NCI-H510A treated with DMSO at 0.1 percent for 48 hours (cell line): ENCODE results near the gene NPY4R.
"Not testable (repeated sequence)": the region's sequence is repeated elsewhere in the genome, so short reads cannot be mapped to it uniquely, and the experiment has no call there.

Source experiments
- DNase-seq: peaks from one replicate; lab custom pipeline; 2025; lab: John Stamatoyannopoulos, UW

NPY4R gene, protein sequence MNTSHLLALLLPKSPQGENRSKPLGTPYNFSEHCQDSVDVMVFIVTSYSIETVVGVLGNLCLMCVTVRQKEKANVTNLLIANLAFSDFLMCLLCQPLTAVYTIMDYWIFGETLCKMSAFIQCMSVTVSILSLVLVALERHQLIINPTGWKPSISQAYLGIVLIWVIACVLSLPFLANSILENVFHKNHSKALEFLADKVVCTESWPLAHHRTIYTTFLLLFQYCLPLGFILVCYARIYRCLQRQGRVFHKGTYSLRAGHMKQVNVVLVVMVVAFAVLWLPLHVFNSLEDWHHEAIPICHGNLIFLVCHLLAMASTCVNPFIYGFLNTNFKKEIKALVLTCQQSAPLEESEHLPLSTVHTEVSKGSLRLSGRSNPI

DNA sequence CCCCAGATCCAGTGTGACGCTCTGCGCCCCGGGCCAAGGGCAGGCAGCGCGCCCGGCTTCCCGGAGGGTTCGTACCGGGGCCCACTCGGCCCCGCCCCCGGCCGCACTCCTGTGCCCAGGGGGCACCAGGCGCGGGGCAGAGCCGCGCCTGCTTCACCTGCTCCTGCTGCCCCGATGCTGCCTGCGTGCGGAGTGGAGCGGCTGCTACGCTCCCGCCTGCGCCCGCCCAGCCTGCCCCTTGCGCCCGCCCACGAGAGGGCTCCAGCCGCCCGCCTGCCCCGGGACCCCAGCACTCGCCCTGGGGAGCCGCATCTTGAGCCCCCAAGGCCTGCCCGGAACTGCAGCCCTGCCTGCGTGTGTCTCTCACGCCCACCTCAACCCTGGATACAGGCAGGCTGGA lies at the start of gene NPY4R:
TSS of gene NPY4R (minus strand) at position 194 of the 400 bp plus-strand sequence. CDS start 3,323 bp downstream, outside the sequence.
- not testable (repeated sequence) for DNase-seq

DNA sequence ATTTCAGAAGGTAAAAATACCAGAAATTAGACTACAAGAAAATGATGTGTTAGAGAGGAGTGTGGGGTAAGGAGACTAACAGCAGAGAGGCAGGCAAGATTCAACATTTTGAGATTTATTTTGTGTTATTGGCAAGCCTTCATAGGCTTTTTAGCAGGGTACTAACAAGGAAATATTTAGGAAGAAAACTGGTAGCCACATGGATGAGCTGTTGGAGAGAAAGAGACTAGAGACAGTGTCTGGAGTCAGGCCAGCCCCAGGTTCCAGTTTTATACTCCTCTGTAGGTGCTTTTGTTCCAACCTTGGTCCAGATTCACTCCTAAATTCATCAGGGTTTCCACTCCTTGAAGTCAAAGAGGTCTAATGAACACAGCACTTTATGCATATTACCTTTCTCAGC lies 49.6 kb upstream of the NPY4R start:
- no peak for DNase-seq

DNA sequence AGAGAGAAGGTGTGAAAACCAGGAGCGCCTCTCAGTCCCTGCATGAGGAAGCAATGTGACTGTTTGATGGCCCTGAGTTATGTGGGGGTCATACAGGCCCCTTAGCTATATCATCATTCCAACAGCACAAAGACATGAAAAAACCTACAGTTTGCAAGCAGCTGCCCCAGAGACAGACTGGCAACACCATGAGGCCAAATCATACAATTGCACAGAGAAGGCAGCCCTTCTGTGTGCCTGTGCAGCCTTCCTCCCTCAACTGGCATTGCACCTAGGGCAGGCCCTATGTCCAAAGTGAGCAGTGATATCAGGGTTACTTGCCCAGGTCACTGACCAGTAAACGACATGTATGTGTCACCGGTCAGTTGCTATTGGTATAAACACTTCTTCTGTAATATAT lies 49.1 kb upstream of the NPY4R start:
- no peak for DNase-seq

DNA sequence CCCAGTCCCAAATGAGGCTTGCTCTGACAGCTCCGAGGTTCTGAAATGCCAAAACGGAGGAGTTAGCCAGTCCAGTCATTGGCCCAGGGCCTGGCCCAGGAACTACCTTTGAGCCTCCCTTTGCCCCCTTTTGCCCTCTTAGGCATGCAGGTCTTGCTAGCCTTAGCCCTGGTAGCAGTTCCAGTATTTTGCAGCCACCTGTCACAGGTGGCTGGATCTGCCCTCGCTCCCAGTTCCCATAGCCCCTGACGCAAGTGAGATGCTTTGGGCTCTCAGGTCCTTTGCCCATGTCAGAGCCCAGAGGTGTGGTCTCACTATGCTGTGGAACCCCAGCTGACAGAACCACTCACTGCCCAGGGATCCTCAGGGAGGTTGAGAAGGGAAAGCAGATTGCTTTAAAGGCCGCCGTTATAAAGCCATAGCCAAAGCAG lies 48.7 kb upstream of the NPY4R start:
- DNase-seq, result no peak

DNA sequence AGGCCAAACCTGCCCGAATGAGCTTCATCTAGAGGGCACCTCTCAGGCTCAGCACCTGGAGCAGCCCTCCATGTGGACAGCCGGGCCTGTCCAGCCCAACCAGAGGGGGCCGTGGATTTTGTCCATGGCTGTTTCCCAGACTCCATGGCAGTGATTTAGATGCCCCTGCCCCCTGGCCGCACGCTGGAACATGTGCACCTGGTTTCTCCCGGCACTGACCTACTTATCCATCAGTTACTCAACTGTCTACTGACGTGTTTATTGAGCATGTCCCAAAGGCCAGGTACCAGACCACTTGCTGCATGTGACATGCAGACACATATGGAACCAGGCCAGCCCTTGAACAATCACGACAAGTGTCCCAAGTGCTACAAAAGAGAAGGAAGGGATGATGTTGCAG lies 47.6 kb upstream of the NPY4R start:
- DNase-seq, result not testable (repeated sequence)

DNA sequence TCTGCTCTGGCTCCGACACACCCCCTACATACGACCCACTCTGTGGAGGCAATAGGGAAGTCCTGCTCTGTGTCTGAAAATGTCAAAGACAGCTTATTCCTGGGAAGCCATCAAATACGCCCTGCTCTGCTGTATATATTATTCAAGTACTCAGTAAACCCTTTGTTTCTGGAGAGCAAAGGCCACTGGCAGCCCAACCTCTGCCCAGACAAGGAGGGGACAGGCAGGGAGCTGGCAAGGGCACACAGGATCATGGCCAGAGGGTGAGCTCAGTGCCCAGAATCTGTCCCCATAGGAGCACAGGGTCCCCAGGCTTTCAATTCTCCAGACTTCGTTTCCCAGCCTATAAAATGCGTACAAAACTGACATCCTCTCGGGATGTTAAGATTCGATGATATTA lies 47.0 kb upstream of the NPY4R start:
- not testable (repeated sequence) for DNase-seq

DNA sequence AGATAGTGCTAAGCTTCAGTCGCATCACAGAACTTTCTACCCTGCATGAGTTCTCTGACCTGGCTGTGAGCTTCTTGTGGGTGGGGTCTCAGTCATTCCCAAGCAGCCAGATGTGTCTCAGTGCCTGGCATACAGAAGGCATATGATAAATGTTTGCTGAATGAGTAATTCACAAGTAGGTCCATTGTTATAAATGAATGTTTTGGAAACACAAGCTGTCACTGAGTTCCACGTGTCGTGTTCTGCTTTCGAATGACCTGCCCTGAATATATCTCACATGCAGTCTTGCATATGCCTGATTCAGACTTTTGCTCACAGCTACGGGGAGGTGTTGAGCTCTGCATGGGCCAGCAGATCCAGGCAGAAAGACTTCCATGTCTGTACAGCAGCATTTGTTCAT lies 46.2 kb upstream of the NPY4R start:
- DNase-seq, result not testable (repeated sequence)

DNA sequence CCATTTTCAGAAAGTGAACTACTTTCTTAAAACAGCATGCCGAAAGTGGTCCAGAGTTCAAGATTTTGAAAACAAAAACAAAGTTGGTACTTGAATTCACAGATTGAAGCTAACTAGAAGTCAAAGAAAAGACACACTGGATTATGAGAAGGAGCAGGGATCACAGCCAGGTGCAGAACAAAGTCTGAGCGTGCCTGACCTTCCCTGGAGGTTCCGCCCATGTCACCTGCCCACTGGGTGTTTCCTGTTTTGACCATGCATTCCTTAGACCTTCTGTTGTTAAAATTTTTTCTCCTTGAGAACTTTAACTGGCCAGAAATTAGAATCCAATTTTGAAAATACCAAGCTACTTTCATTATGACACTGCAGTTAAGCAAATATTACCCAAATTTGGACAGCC lies 34.2 kb upstream of the NPY4R start:
- DNase-seq, result not testable (repeated sequence)

DNA sequence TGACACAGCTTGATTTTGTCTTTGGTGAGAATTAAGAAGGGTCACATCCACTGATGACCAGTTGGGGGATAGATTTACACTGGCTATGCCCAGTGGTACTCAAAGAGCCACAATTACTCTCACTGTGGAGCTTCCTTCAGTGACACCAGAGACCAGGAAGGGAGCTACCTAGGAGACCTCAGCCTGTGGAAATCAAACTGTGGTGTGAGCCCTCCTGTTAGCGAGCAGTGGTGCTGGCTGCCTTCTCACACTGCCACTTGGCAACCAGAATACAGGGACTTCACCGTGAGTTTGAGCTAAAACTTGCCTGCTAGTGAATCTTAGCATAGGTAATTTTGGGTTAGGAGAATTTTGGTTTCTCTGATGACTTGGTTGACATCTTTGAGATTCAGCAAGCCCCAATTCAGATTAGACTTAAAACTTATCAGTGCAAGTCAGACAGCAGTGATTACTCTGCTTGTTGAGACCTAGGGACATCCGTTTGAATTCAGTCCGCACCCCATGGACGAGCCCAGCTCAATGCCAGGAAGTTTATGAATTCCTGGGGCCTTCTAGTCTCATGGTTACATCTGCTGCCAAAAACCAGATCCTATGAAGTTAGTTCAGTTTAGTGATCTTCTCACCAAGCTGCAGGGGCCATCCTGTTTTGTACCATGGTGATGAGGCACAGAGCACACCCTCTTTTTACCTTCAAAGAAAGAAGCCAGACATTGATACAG lies 33.4 kb upstream of the NPY4R start:
- DNase-seq, result not testable (repeated sequence)

DNA sequence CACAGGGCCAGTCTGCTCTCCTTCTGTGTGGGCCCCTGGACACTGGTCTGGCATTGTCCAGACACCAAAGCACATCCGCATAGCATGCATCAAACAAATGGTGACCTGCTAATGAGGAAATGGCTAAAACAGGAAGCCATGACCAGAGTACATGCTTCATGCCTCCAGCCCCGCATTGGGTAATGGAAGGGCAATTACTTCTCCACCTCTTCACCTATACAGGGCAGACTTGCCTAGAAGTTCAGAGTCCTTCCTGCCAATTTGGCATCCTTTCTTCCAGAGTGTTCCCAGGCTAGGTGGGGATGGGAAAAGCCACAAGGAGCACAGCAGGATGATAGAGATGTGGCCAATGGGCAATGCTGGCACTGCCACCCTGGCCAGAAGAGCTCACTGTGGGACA lies 32.1 kb upstream of the NPY4R start:
- not testable (repeated sequence) for DNase-seq

DNA sequence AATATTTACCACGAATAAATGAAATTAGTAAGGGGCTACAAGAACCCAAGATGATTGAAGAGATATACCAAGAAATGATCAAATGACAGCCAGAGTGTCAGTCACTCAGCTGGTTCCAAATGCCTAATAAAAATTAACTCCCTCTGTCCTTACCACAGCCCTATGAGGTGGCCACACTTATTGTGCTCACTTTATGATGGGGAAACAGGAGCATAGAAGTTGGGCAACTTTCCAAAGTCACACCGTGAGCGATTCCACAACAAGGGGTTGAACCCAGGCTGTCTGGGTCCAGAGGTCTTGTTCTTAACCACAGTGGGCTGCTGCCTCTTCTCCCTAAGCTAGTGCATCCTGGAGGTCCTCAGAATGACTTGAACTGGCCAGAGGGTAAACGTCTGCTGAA lies 31.6 kb upstream of the NPY4R start:
- not testable (repeated sequence) for DNase-seq

DNA sequence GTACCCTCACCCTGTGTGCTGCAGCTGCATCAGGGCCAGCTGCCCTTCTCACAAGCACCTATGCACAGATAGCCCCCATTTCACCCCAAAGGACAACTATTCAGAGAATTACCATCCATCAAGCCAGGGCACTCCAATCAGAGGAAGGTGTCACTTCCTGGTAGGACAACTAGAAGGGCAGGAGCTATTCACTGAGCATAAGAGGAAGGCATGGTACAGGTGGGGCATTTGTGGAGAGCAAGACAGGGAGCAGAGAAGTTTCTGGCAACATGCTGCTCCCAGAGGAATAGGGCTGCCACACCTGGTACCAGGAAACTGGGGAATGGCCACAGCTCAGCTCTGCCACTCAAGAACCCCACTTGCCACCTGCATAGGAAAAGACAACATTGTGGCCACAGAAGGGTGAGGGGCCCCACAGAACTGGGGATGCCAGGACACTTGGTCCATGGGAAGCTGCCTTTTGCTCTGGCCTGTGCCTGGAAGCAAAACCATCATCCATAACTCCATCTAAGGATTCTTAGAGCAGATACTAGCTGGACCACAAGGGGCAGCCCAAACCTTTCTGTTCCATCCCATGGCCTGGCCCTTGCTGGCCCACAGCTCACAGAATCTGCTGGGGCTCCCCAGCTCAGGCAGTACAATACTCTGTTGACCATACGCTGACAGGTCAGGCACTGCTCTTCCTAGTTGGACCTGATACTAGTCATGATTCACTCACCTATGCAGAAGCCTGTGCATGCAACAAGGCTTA lies 25.8 kb upstream of the NPY4R start:
- not testable (repeated sequence) for DNase-seq

DNA sequence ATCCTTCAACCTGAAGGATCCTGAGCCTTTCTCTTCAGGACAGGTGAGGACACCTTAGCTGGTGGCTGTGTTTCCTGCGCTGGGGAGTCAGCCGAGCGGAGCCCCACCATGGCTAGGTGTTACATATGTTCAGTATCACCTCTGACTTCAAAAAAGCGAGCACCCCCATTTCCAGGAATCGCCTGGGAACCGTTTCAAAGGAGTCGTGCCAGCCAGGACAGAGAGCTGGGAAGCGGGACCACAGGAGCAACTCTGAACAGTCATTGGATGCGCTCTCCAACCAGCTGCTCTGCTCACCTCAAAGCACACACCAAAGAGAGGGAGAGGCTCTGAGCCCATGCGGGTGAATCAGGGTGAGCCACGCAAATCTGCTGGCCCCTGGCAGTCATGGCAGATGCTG lies 24.5 kb upstream of the NPY4R start:
- not testable (repeated sequence) for DNase-seq

DNA sequence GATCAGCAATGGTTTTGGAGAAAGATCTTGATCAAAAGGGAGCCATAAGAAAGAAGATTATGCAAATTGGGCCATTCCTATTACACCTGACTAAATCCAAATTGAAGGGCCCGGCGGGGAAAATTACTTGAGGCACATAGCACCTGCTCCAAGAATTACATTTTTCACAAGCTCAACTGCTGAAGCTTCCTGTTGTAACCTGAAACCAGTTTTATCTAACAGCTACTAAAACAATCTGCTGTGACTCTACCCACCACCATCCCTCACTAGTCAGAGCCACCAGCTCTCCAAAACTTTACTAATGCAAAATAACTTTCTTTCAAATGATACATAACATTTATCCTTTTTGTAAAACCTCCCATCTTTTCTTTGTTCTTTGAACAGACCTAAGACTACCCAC lies 20.7 kb upstream of the NPY4R start:
- DNase-seq, result not testable (repeated sequence)

DNA sequence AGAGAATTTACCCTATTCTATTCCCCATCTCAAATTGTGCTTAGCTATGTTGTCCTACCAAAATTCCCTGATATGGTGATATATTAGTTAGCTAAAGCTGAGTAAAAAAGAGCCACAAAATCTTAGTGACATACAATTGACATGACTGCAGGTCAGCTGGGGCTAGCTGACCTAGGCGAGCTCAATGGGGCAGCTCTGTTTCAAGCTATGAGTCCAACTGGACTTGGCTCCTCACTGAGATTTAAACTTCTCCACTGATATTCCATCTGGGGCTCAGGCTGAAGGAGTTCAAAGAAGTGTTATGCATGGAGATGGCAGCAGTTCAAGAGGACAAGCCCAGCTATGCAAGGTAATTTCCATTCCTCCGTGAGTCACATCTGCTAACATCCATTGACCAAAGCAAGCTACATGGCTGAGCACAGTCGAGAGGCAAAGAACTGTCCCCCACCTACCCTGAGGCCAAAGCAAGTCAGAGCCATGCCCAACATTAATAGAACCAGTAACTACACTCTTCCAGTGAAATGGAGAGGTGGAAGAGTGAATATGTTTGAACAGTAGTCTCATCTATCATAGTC lies 9.1 kb upstream of the NPY4R start:
- not testable (repeated sequence) for DNase-seq

DNA sequence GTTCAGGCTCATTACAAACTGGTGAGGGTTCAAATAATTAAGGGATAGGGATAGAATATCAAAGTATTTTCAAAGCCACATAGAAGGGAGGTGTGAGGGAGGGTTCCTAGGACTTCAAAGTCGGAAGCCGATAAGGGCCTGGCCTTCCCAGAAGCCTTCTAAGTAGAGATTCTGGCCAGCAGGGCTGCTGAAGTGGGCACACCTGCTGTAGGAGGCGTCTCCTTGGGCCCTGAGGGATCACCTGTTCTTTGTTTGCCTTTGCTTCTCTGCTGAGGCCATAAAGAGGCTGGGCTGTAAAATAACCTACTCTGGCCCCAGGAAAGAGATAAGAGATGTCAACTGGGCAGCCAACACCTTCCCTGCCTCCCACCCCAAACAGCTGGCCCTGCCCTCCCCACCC lies 8.0 kb upstream of the NPY4R start:
- DNase-seq, result not testable (repeated sequence)

DNA sequence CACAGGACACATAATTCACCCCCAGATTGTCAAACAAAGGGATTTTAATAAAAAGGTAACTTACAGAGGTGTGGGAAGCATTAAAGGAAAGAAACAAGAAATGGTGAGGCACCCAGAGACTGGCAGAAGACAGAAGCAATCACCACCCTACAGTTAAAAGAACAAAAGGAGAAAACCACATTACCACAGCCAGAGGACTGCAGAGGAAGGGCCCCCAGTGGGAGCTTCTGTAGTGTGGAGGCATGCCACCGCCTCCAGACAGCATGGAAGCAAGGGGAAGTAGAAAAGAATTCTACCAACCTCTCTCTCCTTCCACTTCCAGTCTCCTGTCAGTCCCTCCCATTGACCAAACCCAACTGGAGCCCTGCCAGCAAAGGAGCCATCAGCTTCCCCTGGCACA lies 4.4 kb upstream of the NPY4R start:
- not testable (repeated sequence) for DNase-seq

DNA sequence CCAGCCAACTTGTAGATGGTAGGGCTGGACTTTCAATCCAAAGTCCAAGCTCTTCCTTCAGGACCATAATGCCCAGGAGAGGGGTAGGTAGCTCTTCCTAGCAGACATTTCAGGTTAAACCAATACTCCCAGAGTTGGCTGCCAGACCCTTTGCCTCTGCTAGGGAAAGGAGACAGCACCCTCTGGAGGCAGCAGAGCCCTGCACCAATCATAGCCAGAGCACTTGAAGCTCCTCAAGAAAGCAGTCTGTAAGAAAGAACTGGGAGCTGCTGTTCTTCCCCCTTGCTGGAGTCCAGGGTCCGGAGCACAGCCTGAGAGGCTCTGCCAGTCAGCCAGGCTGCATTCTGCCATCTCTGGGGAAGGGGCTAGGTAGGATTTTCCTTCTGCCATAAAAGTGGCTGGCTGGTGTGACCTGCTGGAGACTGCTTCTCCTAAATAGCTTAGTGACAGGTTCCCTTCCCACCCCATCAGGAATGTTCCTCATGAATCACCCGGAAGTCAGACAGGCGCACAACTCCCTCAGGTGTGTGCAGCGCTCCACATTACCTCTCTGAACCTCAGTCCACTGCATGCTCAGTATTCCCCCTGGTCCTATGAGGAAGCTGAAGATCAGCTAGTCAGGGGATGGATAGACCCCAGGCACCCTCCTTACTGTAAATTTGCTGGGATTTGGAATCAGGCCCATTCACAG lies 2.5 kb upstream of the NPY4R start:
- not testable (repeated sequence) for DNase-seq

DNA sequence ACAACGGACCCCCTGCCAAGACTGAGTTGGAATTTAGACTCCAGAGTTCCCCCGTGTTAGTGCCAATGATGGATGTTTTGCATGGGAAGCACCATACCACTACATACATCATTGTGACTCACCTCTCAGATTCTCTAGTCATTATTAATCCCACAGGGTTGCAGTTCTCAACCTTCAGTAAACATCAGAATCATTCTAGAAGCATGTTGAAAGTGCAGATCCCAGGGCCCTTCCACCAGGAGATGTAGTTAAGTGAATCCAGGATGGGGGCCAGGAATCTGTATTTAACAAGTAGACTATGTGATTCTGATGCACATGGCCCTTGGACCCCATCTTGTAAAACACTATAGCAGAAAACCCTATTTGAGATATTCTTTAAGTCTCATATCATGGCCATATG lies 2.1 kb downstream of the NPY4R start:
- DNase-seq, result not testable (repeated sequence)

DNA sequence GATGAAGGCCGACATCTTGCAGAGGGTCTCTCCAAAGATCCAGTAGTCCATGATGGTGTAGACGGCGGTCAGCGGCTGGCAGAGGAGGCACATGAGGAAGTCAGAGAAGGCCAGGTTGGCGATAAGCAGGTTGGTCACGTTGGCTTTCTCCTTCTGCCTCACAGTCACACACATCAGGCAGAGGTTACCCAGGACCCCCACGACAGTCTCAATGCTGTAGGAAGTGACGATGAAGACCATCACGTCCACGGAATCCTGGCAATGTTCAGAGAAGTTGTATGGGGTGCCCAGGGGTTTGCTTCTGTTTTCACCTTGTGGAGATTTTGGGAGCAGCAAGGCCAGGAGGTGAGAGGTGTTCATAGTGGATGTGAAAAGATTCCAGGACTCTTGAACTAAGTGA lies 3.5 kb downstream of the NPY4R start:
- not testable (repeated sequence) for DNase-seq

DNA sequence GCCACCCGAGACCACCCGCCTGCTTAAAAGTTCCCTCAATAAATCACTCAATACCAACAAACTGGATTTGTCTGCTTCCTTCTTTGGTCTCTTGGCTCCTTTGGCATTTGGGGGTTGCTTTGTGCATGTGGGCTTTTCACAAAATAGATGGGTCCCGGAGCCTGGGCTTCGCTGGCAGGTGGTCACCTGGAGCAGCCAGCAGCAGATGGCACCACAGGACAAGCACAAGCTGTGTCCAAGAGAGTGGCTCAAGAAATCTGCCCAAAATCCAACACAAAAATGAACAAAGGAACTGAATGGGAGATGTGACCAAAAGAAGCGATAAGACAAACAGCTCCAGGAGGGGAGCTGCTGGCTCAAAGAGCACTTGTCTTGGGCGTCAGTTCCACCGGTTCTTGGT lies 6.2 kb downstream of the NPY4R start:
- DNase-seq, result not testable (repeated sequence)

DNA sequence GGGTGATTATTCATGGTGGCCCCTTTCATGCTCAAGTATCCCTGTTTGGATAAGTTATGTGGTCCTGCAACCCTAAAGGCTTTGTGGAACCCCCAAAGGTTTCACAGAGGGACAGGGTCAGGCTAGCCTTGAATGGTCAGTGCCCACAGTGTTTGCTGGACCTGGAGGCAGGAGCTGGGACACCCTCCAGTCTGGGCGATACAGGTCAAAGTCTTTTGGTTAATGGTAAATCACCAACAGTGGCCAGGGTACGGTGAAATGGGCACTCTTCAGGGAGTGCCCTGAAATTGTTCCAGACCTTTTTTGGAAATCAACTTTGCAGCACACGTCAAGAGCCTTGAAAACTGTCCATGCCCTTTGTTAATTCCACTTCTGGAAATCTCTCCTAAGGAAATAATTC lies 8.7 kb downstream of the NPY4R start:
- not testable (repeated sequence) for DNase-seq
